SH-SY5Y (cell line): ENCODE data around the gene PRDM11.

Experiments
- GATA2 ChIP-seq: IDR thresholded peaks from 2 replicates; pipeline ENCODE4 v1.6.1; 2011; ENCODE audit warnings: mild to moderate bottlenecking, low read depth, low read length
- GATA3 ChIP-seq: IDR thresholded peaks from 2 replicates; pipeline ENCODE4 v1.6.1; 2011; ENCODE audit warnings: low read depth, mild to moderate bottlenecking, low read length, moderate library complexity

GRCh38 chr11:45185228-45185729 is 38.8 kb downstream of the PRDM11 start:
- TF ChIP-seq GATA2 (no peak), GATA3 (no peak)
